NCI-H2081 treated with DMSO at 0.1 percent for 48 hours (cell line): ENCODE data around the gene PDE8B.

Experiments used
- DNase-seq: peaks from one replicate; lab custom pipeline; 2025; lab: John Stamatoyannopoulos, UW

The PDE8B gene

GRCh38 chr5:77285251-77285841 lies 74.9 kb downstream of the PDE8B start:
- DNase-seq: no peak

- no peak for DNase-seq
Measured at GRCh38 chr5:77292026-77292757, 81.7 kb downstream of the PDE8B start.

GRCh38 chr5:77294185-77294584 lies 83.7 kb downstream of the PDE8B start:
- no peak for DNase-seq

- no peak for DNase-seq
Measured at GRCh38 chr5:77295863-77296378, 85.4 kb downstream of the PDE8B start.

- no peak for DNase-seq
Measured at GRCh38 chr5:77298146-77298545, 87.7 kb downstream of the PDE8B start.

GRCh38 chr5:77300451-77300850 lies 90.0 kb downstream of the PDE8B start:
- DNase-seq: no peak

- DNase-seq: no peak
Measured at GRCh38 chr5:77301447-77301883, 91.0 kb downstream of the PDE8B start.

GRCh38 chr5:77302247-77302646 lies 91.8 kb downstream of the PDE8B start:
- DNase-seq: no peak

- no peak for DNase-seq
Measured at GRCh38 chr5:77302653-77303052, 92.2 kb downstream of the PDE8B start.

- DNase-seq: no peak
Measured at GRCh38 chr5:77304388-77304787, 93.9 kb downstream of the PDE8B start.

GRCh38 chr5:77305222-77305846 lies 94.9 kb downstream of the PDE8B start:
- no peak for DNase-seq

GRCh38 chr5:77305956-77306355 lies 95.5 kb downstream of the PDE8B start:
- no peak for DNase-seq

- no peak for DNase-seq
Measured at GRCh38 chr5:77306531-77306930, 96.1 kb downstream of the PDE8B start.

GRCh38 chr5:77308154-77308960 lies 97.9 kb downstream of the PDE8B start:
- no peak for DNase-seq

- no peak for DNase-seq
Measured at GRCh38 chr5:77309140-77309539, 98.7 kb downstream of the PDE8B start.

- no peak for DNase-seq
Measured at GRCh38 chr5:77310494-77311213, 100.2 kb downstream of the PDE8B start.

GRCh38 chr5:77311214-77311571 lies 100.7 kb downstream of the PDE8B start:
- no peak for DNase-seq

GRCh38 chr5:77312413-77312812 lies 101.9 kb downstream of the PDE8B start:
- DNase-seq: no peak

GRCh38 chr5:77316871-77317661 lies 106.6 kb downstream of the PDE8B start:
- no peak for DNase-seq

- no peak for DNase-seq
Measured at GRCh38 chr5:77318060-77318459, 107.6 kb downstream of the PDE8B start.
